A673 (cell line): ENCODE measurements around the gene BEST2.

Experiments used
- EZH2 ChIP-seq: fragments of 200-600 bp; sonication (generic); IDR thresholded peaks from 2 replicates; pipeline ENCODE4 v1.6.1; 2017; ENCODE audit warnings: borderline replicate concordance, low read depth, mild to moderate bottlenecking, mixed read lengths, antibody characterized with exemption, low read length; ENCODE audit not compliant: poor library complexity, severe bottlenecking
- TF ChIP-seq, protein P1 (sequence below): fragments of 300-800, 200-600 bp; sonication (generic); conservative IDR thresholded peaks from 2 replicates; pipeline ENCODE4 v1.5.1; 2017; ENCODE audit warnings: low read depth, mild to moderate bottlenecking, antibody characterized with exemption, low read length, moderate library complexity, mixed read lengths

- TF ChIP-seq, protein P1, sequence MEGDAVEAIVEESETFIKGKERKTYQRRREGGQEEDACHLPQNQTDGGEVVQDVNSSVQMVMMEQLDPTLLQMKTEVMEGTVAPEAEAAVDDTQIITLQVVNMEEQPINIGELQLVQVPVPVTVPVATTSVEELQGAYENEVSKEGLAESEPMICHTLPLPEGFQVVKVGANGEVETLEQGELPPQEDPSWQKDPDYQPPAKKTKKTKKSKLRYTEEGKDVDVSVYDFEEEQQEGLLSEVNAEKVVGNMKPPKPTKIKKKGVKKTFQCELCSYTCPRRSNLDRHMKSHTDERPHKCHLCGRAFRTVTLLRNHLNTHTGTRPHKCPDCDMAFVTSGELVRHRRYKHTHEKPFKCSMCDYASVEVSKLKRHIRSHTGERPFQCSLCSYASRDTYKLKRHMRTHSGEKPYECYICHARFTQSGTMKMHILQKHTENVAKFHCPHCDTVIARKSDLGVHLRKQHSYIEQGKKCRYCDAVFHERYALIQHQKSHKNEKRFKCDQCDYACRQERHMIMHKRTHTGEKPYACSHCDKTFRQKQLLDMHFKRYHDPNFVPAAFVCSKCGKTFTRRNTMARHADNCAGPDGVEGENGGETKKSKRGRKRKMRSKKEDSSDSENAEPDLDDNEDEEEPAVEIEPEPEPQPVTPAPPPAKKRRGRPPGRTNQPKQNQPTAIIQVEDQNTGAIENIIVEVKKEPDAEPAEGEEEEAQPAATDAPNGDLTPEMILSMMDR, result no peak
- TF ChIP-seq EZH2, result no peak
Observed at GRCh38 chr19:12778017-12778904, 26.7 kb downstream of the BEST2 start.
